SK-N-SH (cell line): ENCODE data around the gene MRPL14. TPM values are rescaled to one million over a fixed set of nuclear protein-coding genes. Genes with fewer than 3 reads are reported as not detected.

Experiments used
- CTCF ChIA-PET: fragments of 300-600, 350-600 bp; formaldehyde crosslinking; extraction: SDS; loops from one replicate; lab custom pipeline; 2021; lab: Yijun Ruan, JAX
- POLR2A ChIA-PET: fragments of 350-600 bp; sonication (Branson Sonifier 250); formaldehyde crosslinking; extraction: SDS; loops from one replicate; lab custom pipeline; 2020; ENCODE audit warnings: antibody characterized with exemption, inconsistent platforms; lab: Yijun Ruan, JAX
- DNase-seq: peaks from one replicate; pipeline ENCODE4 v3.0.0; 2012
- H2AFZ ChIP-seq: fragments of 200-600 bp; sonication (generic); 2 replicates; pipeline ENCODE4 v1.8.1; 2016; ENCODE audit warnings: antibody characterized with exemption, mild to moderate bottlenecking, low read depth
- H3F3A ChIP-seq: fragments of 200-600 bp; sonication (generic); replicated peaks from 2 replicates; pipeline ENCODE3; 2016; ENCODE audit warnings: antibody characterized with exemption, mild to moderate bottlenecking; ENCODE audit not compliant: insufficient read depth
- H3K27ac ChIP-seq, 2 experiments: fragments of 200-500 bp in 1 of 2; fragments of 200-600 bp in 1 of 2; sonication (Bioruptor generic) in 1 of 2; sonication (generic), shearing (Covaris generic) in 1 of 2; 2 replicates each; pipeline versions ENCODE4 v1.5.1 to v1.6.1; 2014 to 2016; ENCODE audit warnings: low read depth in 2 of 2, inconsistent platforms in 1 of 2, low read length in 1 of 2, mild to moderate bottlenecking in 1 of 2, mixed read lengths in 1 of 2
- H3K27me3 ChIP-seq: fragments of 200-600 bp; sonication (generic), shearing (Covaris generic); 2 replicates; pipeline ENCODE4 v1.6.1; 2016; ENCODE audit warnings: mixed run types; ENCODE audit not compliant: insufficient read depth
- H3K36me3 ChIP-seq, 2 experiments: fragments of 200-500 bp in 1 of 2; fragments of 200-600 bp in 1 of 2; sonication (Bioruptor generic) in 1 of 2; sonication (generic) in 1 of 2; replicated peaks in 1 of 2; 2 replicates each; pipeline versions ENCODE3 to v1.5.1; 2014 to 2016; ENCODE audit warnings: low read length in 1 of 2, mild to moderate bottlenecking in 1 of 2; ENCODE audit not compliant: insufficient read depth in 2 of 2, control insufficient read depth in 1 of 2
- H3K4me1 ChIP-seq, 2 experiments: fragments of 200-500 bp in 1 of 2; fragments of 200-600 bp in 1 of 2; sonication (Bioruptor generic) in 1 of 2; sonication (generic), shearing (Covaris generic) in 1 of 2; 2 replicates each; pipeline versions ENCODE4 v1.5.1 to v1.6.1; 2014 to 2016; ENCODE audit warnings: low read depth in 1 of 2, low read length in 1 of 2, mixed run types in 1 of 2; ENCODE audit not compliant: insufficient read depth in 2 of 2, control insufficient read depth in 1 of 2
- H3K4me2 ChIP-seq: fragments of 200-600 bp; sonication (generic), shearing (Covaris generic); 2 replicates; pipeline ENCODE4 v1.6.1; 2017; ENCODE audit warnings: mixed run types
- H3K4me3 ChIP-seq, 2 experiments: fragments of 200-500 bp in 1 of 2; fragments of 200-600 bp in 1 of 2; sonication (Bioruptor generic) in 1 of 2; sonication (generic), shearing (Covaris generic) in 1 of 2; 2 replicates each; pipeline versions ENCODE4 v1.5.1 to v1.8.1; 2014 to 2016; ENCODE audit warnings: low read depth in 2 of 2, inconsistent platforms in 1 of 2, low read length in 1 of 2, mild to moderate bottlenecking in 1 of 2, mixed read lengths in 1 of 2, moderate library complexity in 1 of 2
- H3K79me2 ChIP-seq: fragments of 200-600 bp; sonication (generic); 2 replicates; pipeline ENCODE4 v1.8.1; 2017; ENCODE audit warnings: mild to moderate bottlenecking; ENCODE audit not compliant: insufficient read depth
- H3K9ac ChIP-seq: fragments of 200-600 bp; sonication (generic); 2 replicates; pipeline ENCODE4 v1.6.1; 2017; ENCODE audit warnings: mixed run types
- H3K9me2 ChIP-seq: fragments of 200-600 bp; sonication (generic); 2 replicates; pipeline ENCODE4 v1.6.1; 2017; ENCODE audit warnings: mixed run types
- H3K9me3 ChIP-seq: fragments of 200-600 bp; sonication (generic); 2 replicates; pipeline ENCODE4 v1.6.1; 2017; ENCODE audit warnings: mixed run types, mild to moderate bottlenecking, moderate library complexity
- H4K20me1 ChIP-seq: fragments of 200-600 bp; sonication (generic); 2 replicates; pipeline ENCODE4 v1.6.1; 2017; ENCODE audit warnings: mild to moderate bottlenecking, mixed run types; ENCODE audit not compliant: insufficient read depth
- CHD2 ChIP-seq: fragments of 150-350 bp; IDR thresholded peaks from 2 replicates; pipeline ENCODE4 v1.6.1; 2018; ENCODE audit warnings: low read length; ENCODE audit not compliant: partially characterized antibody
- EP300 ChIP-seq, 2 experiments: IDR thresholded peaks; 2 replicates each; pipeline versions ENCODE4 v1.4.0 to v1.6.1; 2012; ENCODE audit warnings: borderline replicate concordance in 1 of 2, low read depth in 1 of 2, low read length in 1 of 2
- EZH2phosphoT487 ChIP-seq: fragments of 200-600 bp; sonication (generic); IDR thresholded peaks from 2 replicates; pipeline ENCODE4 v1.6.1; 2017; ENCODE audit warnings: low read depth, mixed run types, mild to moderate bottlenecking, antibody characterized with exemption, moderate library complexity, borderline replicate concordance
- FOSL2 ChIP-seq: IDR thresholded peaks from 2 replicates; pipeline ENCODE4 v1.4.0; 2012; ENCODE audit warnings: low read depth, mild to moderate bottlenecking, moderate library complexity, borderline replicate concordance
- GATA2 ChIP-seq: sonication (generic); formaldehyde crosslinking; IDR thresholded peaks from 2 replicates; pipeline ENCODE4 v1.5.0; 2020; ENCODE audit warnings: mild to moderate bottlenecking, missing genetic modification reagents
- JUND ChIP-seq: IDR thresholded peaks from 2 replicates; pipeline ENCODE4 v1.4.0; 2012
- MAX ChIP-seq: IDR thresholded peaks from 2 replicates; pipeline ENCODE4 v1.4.0; 2012; ENCODE audit warnings: low read depth
- MEF2A ChIP-seq: IDR thresholded peaks from 2 replicates; pipeline ENCODE4 v1.4.0; 2012; ENCODE audit warnings: low read depth, borderline replicate concordance
- MXI1 ChIP-seq: IDR thresholded peaks from 2 replicates; pipeline ENCODE4 v1.6.1; 2012; ENCODE audit warnings: mild to moderate bottlenecking, low read depth, low read length, improper control_type of control experiment
- NFIC ChIP-seq: IDR thresholded peaks from 2 replicates; pipeline ENCODE4 v1.4.0; 2012; ENCODE audit warnings: borderline replicate concordance
- NRF1 ChIP-seq: IDR thresholded peaks from 2 replicates; pipeline ENCODE4 v1.6.1; 2012; ENCODE audit warnings: low read depth, mild to moderate bottlenecking, low read length
- POLR2AphosphoS5 ChIP-seq: IDR thresholded peaks from 2 replicates; pipeline ENCODE4 v1.6.1; 2012; ENCODE audit warnings: low read depth, low read length
- RAD21 ChIP-seq: IDR thresholded peaks from 2 replicates; pipeline ENCODE4 v1.6.1; 2012; ENCODE audit warnings: mild to moderate bottlenecking, low read length
- RCOR1 ChIP-seq: fragments of 150-350 bp; IDR thresholded peaks from 2 replicates; pipeline ENCODE4 v1.6.1; 2017; ENCODE audit warnings: antibody characterized with exemption, low read length
- REST ChIP-seq: IDR thresholded peaks from 2 replicates; pipeline ENCODE4 v1.6.1; 2012; ENCODE audit warnings: mild to moderate bottlenecking, low read depth, low read length, moderate library complexity
- RFX5 ChIP-seq: IDR thresholded peaks from 2 replicates; pipeline ENCODE4 v1.6.1; 2012; ENCODE audit warnings: mild to moderate bottlenecking, improper control_type of control experiment, low read length
- RXRA ChIP-seq: IDR thresholded peaks from 2 replicates; pipeline ENCODE4 v1.4.0; 2012; ENCODE audit warnings: low read depth, mild to moderate bottlenecking, borderline replicate concordance
- SIN3A ChIP-seq: IDR thresholded peaks from 2 replicates; pipeline ENCODE4 v1.6.1; 2012; ENCODE audit warnings: low read depth, mild to moderate bottlenecking, low read length, moderate library complexity, borderline replicate concordance
- SMC3 ChIP-seq: IDR thresholded peaks from 2 replicates; pipeline ENCODE4 v1.6.1; 2012; ENCODE audit warnings: low read depth, low read length, improper control_type of control experiment
- TCF12 ChIP-seq: IDR thresholded peaks from 2 replicates; pipeline ENCODE4 v1.4.0; 2012
- TEAD4 ChIP-seq: IDR thresholded peaks from 2 replicates; pipeline ENCODE4 v1.4.0; 2012; ENCODE audit warnings: mild to moderate bottlenecking, borderline replicate concordance; ENCODE audit not compliant: insufficient read depth
- USF1 ChIP-seq: IDR thresholded peaks from 2 replicates; pipeline ENCODE4 v1.4.0; 2012; ENCODE audit warnings: low read depth, borderline replicate concordance
- USF2 ChIP-seq: fragments of 150-350 bp; IDR thresholded peaks from 2 replicates; pipeline ENCODE4 v1.6.1; 2017; ENCODE audit warnings: antibody characterized with exemption, low read length, low read depth, borderline replicate concordance
- YY1 ChIP-seq: IDR thresholded peaks from 2 replicates; pipeline ENCODE4 v1.4.0; 2012; ENCODE audit warnings: low read depth, mild to moderate bottlenecking
- ZBTB33 ChIP-seq: IDR thresholded peaks from 2 replicates; pipeline ENCODE4 v1.4.0; 2012; ENCODE audit warnings: low read depth, borderline replicate concordance
- WGBS: methylation state at CpG from one replicate; pipeline ENCODE4 v1.1.6; 2017; ENCODE audit warnings: low lambda C conversion rate; 5-methylcytosine and 5-hydroxymethylcytosine counted together
- polyA plus RNA-seq, 3 experiments: library from polyadenylated mRNA; depleted of rRNA; stranded (reverse); fragments of >200 nt; gene quantifications; 2 replicates each; pipeline ENCODE4 v1.2.3, GENCODE V29; 2012

Gene MRPL14
- polyA plus RNA-seq, 1 of the 3 experiments (the other 2 are of a cell fraction), result 97.0 TPM

GRCh38 chr6:44086931-44087574 is 40.2 kb downstream of the MRPL14 start (continued):
- TF ChIP-seq REST (no peak), MAX (no peak), FOSL2 (no peak), NRF1 (no peak), MEF2A (no peak), JUND (no peak), SMC3 (no peak; the same call in 1 of the 2 replicates), CHD2 (peak; percentile 86), RFX5 (no peak), POLR2AphosphoS5 (no peak)

- Histone ChIP-seq H3K4me1 (peaks cover 0 to 58% of the 10 kb centered on the region in 2 experiments; a peak in 2 of 4 replicates), H3K9me3 (no peaks in the 10 kb centered on the region), H3K9ac (no peak overlapping the region), H4K20me1 (no peaks in the 10 kb centered on the region), H3K9me2 (no peaks in the 10 kb centered on the region), H3K4me2 (no peak overlapping the region), H3K27me3 (no peaks in the 10 kb centered on the region), H3K4me3 (no peak overlapping the region), H3K79me2 (no peaks in the 10 kb centered on the region), H3K27ac (no peak overlapping the region), H3F3A (no peaks in the 10 kb centered on the region), H2AFZ (no peak overlapping the region)
- WGBS, result 87% methylated on average over 2 of the region's 2 CpGs
- CTCF ChIA-PET, result interaction anchor here (1.4 to 10.1 kb wide), 9 partner anchors 10 to 418 kb away, joined by 3 to 118 read pairs (median 6); partner anchors contain the start of gene VEGFA
- POLR2A ChIA-PET, result interaction anchor here (0.7 to 2.1 kb wide), 3 partner anchors 28 to 315 kb away, joined by 3 to 7 read pairs (median 4); partner anchors contain the start of gene VEGFA
- no peak for DNase-seq
- TF ChIP-seq RFX5 (no peak), TCF12 (no peak), NFIC (no peak), TEAD4 (no peak), USF1 (no peak), EP300 (IDR thresholded peaks at IDR 0.05; ENCODE audit: borderline replicate concordance in 1 of 2, low read depth in 1 of 2, low read length in 1 of 2) (no peak), POLR2AphosphoS5 (no peak), YY1 (no peak), GATA2 (no peak), MXI1 (no peak), SIN3A (no peak), RAD21 (no peak), ZBTB33 (no peak), MAX (no peak), USF2 (no peak), RCOR1 (no peak), EZH2phosphoT487 (no peak), RXRA (no peak)
- TF ChIP-seq, all 33 proteins: peak for 0
- H3K36me3 ChIP-seq, result no peaks in the 10 kb centered on the region
Observed at GRCh38 chr6:44085219-44085618, 42.0 kb downstream of the MRPL14 start.
